Neutrophil (primary cell): ENCODE results near the gene DVL1.

Experiments used
- H3K27ac ChIP-seq: fragments of 200-600 bp; sonication (generic); 2 replicates; pipeline ENCODE4 v1.5.1; 2016; ENCODE audit warnings: mild to moderate bottlenecking, moderate library complexity
- H3K27me3 ChIP-seq: fragments of 200-600 bp; sonication (generic); 2 replicates; pipeline ENCODE4 v1.6.0; 2016; ENCODE audit warnings: mild to moderate bottlenecking
- H3K36me3 ChIP-seq: fragments of 200-600 bp; sonication (generic); 2 replicates; pipeline ENCODE4 v1.5.1; 2017
- H3K4me1 ChIP-seq, 2 experiments: fragments of 200-600 bp in 1 of 2; sonication (generic) in 1 of 2; 1 replicate in 1 of 2; 2 replicates in 1 of 2; pipeline versions ENCODE4 v1.5.1 to v1.6.1; 2013 to 2016; ENCODE audit warnings: low read depth in 1 of 2, low read length in 1 of 2, mild to moderate bottlenecking in 1 of 2, moderate library complexity in 1 of 2; ENCODE audit not compliant: control insufficient read depth in 1 of 2, insufficient read depth in 1 of 2
- H3K4me3 ChIP-seq, 2 experiments: fragments of 200-600 bp in 1 of 2; sonication (generic) in 1 of 2; 1 replicate in 1 of 2; 2 replicates in 1 of 2; pipeline ENCODE4 v1.5.1; 2013 to 2016; ENCODE audit warnings: low read depth in 1 of 2, low read length in 1 of 2, mild to moderate bottlenecking in 1 of 2, moderate library complexity in 1 of 2
- H3K9me3 ChIP-seq: fragments of 200-600 bp; sonication (generic); 2 replicates; pipeline ENCODE4 v1.5.1; 2016
- CTCF ChIP-seq: fragments of 200-600 bp; sonication (generic); IDR thresholded peaks from 2 replicates; pipeline ENCODE4 v1.5.1; 2016; ENCODE audit warnings: antibody characterized with exemption

Gene DVL1

DNA sequence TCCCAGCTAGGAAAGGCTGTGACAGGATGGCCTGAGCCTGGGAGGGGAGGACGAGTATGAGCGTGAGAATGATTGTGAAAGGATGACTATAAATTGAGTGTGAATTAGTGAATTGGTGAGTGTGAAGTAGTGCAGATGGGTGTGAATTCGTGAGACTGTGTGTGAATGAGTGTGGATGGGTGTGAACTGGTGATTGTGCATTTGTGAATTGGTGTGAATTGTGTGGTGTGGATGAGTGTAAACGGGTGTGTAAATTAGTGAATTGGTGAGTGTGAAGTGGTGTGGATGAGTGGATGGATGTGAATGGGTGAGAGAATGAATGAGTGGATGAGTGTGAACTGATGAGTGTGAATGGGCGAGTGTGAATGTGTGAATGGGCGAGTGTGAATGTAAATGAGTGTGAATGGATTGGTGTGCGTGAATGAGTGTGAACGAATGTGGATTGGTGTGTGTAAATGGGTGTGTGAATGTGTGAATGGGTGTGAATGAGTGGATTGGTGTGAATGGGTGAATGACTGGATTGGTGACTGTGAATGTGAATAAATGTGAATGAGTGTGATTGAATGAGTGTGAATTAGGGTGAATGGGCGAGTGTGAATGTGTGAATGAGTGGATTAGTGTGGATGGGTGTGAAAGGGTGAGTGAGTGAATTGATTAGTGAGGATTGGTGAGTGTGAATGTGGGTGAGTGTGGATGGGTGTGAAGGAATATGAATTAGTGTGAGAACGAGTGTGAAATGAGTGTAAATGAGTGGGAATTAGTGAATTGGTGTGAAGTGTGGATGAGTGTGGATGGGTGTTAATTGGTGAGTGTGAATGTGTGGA, 16.9 kb upstream of the DVL1 start:
- no peaks in the 10 kb centered on the region for H3K9me3 ChIP-seq

DNA sequence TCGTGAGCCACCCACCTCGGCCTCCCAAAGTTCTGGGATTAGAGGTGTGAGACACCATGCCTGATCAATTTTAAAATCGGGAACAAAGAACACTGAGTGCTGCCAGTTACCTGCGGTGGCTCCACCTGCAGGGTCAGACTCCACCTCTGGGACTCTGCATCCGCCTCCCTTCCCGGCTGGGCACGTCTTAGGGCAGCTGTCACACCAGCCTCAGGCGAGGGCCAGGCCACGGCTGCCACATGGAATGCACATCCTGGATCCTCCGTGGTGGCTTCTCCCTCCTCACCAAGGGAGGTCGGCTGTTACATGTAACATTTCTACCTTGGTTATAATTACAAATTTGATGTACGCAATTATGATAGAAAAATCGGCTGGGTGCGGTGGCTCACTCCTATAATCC, 15.0 kb upstream of the DVL1 start:
- Histone ChIP-seq H3K27ac (no peak overlapping the region), H3K4me3 (no peak overlapping the region), H3K27me3 (peaks cover 61% of the 10 kb centered on the region), H3K4me1 (no peaks in the 10 kb centered on the region), H3K9me3 (no peaks in the 10 kb centered on the region), H3K36me3 (no peaks in the 10 kb centered on the region)
- TF ChIP-seq CTCF = no peak

More for the DNA sequence above, 16.9 kb upstream of the DVL1 start:
- TF ChIP-seq CTCF = no peak
- H3K36me3 ChIP-seq = no peaks in the 10 kb centered on the region
- H3K4me3 ChIP-seq = no peak overlapping the region
- H3K4me1 ChIP-seq = no peaks in the 10 kb centered on the region
- H3K27ac ChIP-seq = no peak overlapping the region
- peaks cover 49% of the 10 kb centered on the region for H3K27me3 ChIP-seq

DNA sequence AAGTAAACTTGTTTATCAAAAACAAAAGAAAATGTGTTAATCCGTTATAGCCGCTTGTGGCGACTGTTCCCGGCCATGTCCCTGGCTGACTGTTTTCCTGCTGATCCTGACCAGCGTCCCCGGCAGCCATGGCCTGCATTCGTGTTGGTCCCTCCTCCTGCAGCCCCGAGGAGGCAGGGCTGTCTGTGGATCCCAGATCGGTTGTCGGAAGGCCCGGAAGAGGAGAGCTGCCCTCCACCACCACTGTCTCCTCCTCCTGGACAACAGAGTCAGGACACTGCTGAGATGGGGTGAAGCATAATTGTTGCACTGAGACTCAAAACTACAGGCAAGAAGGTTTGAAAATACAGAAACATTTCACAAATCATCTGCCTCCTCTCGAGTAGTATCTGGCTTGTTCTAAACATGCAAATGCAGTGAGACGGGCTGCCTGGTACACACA, 12.8 kb upstream of the DVL1 start:
- Histone ChIP-seq H3K4me3 (no peak overlapping the region), H3K9me3 (no peaks in the 10 kb centered on the region), H3K27ac (no peak overlapping the region), H3K36me3 (no peaks in the 10 kb centered on the region), H3K27me3 (peaks cover 72% of the 10 kb centered on the region), H3K4me1 (no peaks in the 10 kb centered on the region)
- no peak for TF ChIP-seq CTCF

- no peaks in the 10 kb centered on the region for H3K9me3 ChIP-seq
- no peak overlapping the region for H3K27ac ChIP-seq
- no peaks in the 10 kb centered on the region for H3K36me3 ChIP-seq
- no peak overlapping the region for H3K4me3 ChIP-seq
- peaks cover 78% of the 10 kb centered on the region for H3K27me3 ChIP-seq
- no peak for TF ChIP-seq CTCF
- no peaks in the 10 kb centered on the region for H3K4me1 ChIP-seq
Observed at GRCh38 chr1:1361233-1361981, 12.2 kb upstream of the DVL1 start.

DNA sequence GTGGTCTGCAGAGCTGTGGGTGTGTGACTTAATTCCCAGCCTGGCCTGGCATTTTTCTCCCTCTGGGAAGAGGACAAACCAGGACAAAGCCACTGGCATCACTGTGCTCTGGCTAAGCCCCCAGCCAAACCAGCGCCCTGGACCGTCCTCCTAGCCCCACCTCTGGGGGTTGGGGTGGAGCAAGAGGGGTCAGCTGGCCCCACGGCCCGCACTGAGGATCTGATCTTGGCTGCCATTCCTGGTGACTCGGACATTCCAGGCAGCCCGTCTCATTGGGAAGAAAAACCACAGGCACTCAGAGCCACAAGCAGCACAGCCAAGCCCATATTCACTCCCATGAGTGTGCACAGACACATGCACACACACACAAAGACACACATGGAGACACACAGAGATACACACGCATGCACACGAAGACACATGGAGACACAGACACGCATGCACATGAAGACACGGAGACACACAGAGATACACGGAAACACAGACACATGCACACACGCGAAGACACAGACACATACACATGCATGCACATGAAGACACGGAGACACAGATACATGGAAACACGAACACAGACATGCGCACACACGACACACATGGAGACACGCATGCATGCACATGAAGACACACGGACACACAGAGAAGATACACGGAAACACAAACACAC, 11.4 kb upstream of the DVL1 start:
- Histone ChIP-seq H3K27me3 (peaks cover 86% of the 10 kb centered on the region), H3K4me3 (no peak overlapping the region), H3K4me1 (no peaks in the 10 kb centered on the region), H3K9me3 (no peaks in the 10 kb centered on the region), H3K36me3 (no peaks in the 10 kb centered on the region), H3K27ac (no peak overlapping the region)
- no peak for TF ChIP-seq CTCF
